Keratinocyte (primary cell): ENCODE measurements around the gene TUBA4B. TPM values are rescaled to one million over a fixed set of nuclear protein-coding genes. Genes with fewer than 3 reads are reported as not detected.

Experiments used
- DNase-seq: peaks from one replicate; pipeline ENCODE4 v3.0.0-alpha.2; 2011; ENCODE audit warnings: low read depth, missing footprints, low spot score
- FAIRE-seq: peaks from 2 replicates; lab custom pipeline; 2011; peaks lifted over from hg19 to GRCh38; lab: Jason Lieb, UNC
- H2AFZ ChIP-seq: 2 replicates; pipeline ENCODE4 v1.6.0; 2012; ENCODE audit warnings: low read length, control low read depth, inconsistent platforms; ENCODE audit not compliant: control insufficient read depth
- H3K27ac ChIP-seq: 2 replicates; pipeline ENCODE4 v1.5.1; 2011; ENCODE audit warnings: low read length; ENCODE audit not compliant: control insufficient read depth, insufficient read depth
- H3K27me3 ChIP-seq: 3 replicates; pipeline ENCODE4 v1.6.0; 2011; ENCODE audit warnings: low read length; ENCODE audit not compliant: control insufficient read depth, insufficient read depth; ENCODE audit errors: extremely low read depth
- H3K36me3 ChIP-seq, 2 experiments: 2 replicates in 1 of 2; 3 replicates in 1 of 2; pipeline ENCODE4 v1.5.1; 2011; ENCODE audit warnings: low read length in 2 of 2, mild to moderate bottlenecking in 1 of 2; ENCODE audit not compliant: control insufficient read depth in 2 of 2, insufficient read depth in 2 of 2; ENCODE audit errors: extremely low read depth in 1 of 2
- H3K4me1 ChIP-seq: 3 replicates; pipeline ENCODE4 v1.5.1; 2011; ENCODE audit warnings: low read length; ENCODE audit not compliant: control insufficient read depth, insufficient read depth; ENCODE audit errors: extremely low read depth
- H3K4me2 ChIP-seq: 3 replicates; pipeline ENCODE4 v1.6.0; 2011; ENCODE audit warnings: low read depth, low read length; ENCODE audit not compliant: control insufficient read depth, insufficient read depth; ENCODE audit errors: extremely low read depth
- H3K4me3 ChIP-seq, 3 experiments: fragments of 200-600 bp in 1 of 3; sonication (generic) in 1 of 3; 2 replicates in 2 of 3; 3 replicates in 1 of 3; pipeline ENCODE4 v1.5.1; 2011 to 2016; ENCODE audit warnings: low read length in 3 of 3, mild to moderate bottlenecking in 3 of 3, control low read depth in 2 of 3, inconsistent platforms in 1 of 3, low read depth in 1 of 3, mixed read lengths in 1 of 3, mixed run types in 1 of 3, moderate library complexity in 1 of 3; ENCODE audit not compliant: control insufficient read depth in 2 of 3, insufficient read depth in 2 of 3; ENCODE audit errors: extremely low read depth in 1 of 3
- H3K79me2 ChIP-seq: 2 replicates; pipeline ENCODE4 v1.6.0; 2012; ENCODE audit warnings: low read length; ENCODE audit not compliant: control insufficient read depth, insufficient read depth
- H3K9ac ChIP-seq: 3 replicates; pipeline ENCODE4 v1.6.0; 2011; ENCODE audit warnings: low read length; ENCODE audit not compliant: control insufficient read depth, insufficient read depth; ENCODE audit errors: extremely low read depth
- H3K9me1 ChIP-seq: 3 replicates; pipeline ENCODE4 v1.6.0; 2011; ENCODE audit warnings: low read length; ENCODE audit not compliant: control insufficient read depth, insufficient read depth; ENCODE audit errors: extremely low read depth
- H3K9me3 ChIP-seq: 2 replicates; pipeline ENCODE4 v1.5.1; 2012; ENCODE audit warnings: low read depth, low read length; ENCODE audit not compliant: control insufficient read depth
- H4K20me1 ChIP-seq: 3 replicates; pipeline ENCODE4 v1.6.0; 2011; ENCODE audit warnings: low read length; ENCODE audit not compliant: control insufficient read depth, insufficient read depth; ENCODE audit errors: extremely low read depth
- EZH2 ChIP-seq: IDR thresholded peaks from one replicate; pipeline ENCODE4 v1.6.1; 2012; ENCODE audit warnings: inconsistent platforms, mild to moderate bottlenecking, low read length, moderate library complexity
- dilution Hi-C: fragments of 300-500 bp; cut with MboI; formaldehyde crosslinking; loops from one replicate; pipeline ENCODE4 v1.7.0; 2020; ENCODE audit warnings: low sequenced_read_pairs; ENCODE audit not compliant: extremely low pct_ligation_motif_present
- polyA plus RNA-seq, 5 experiments: library from polyadenylated mRNA; depleted of rRNA in 3 of 5; stranded (reverse) in 3 of 5; stranded (forward) in 1 of 5; unstranded in 1 of 5; fragments of >200 nt; gene quantifications; 1 replicate in 1 of 5; 2 replicates in 3 of 5; 3 replicates in 1 of 5; pipeline versions ENCODE4 v1.2.1 to v1.2.3, GENCODE V29; 2011 to 2012; ENCODE audit warnings: missing spikeins in 2 of 5, low read depth in 1 of 5, low replicate concordance in 1 of 5
- TF ChIP-seq, protein P1 (sequence below), 3 experiments: IDR thresholded peaks in 1 of 3; conservative IDR thresholded peaks in 1 of 3; optimal IDR thresholded peaks in 1 of 3; 2 replicates in 2 of 3; 3 replicates in 1 of 3; pipeline versions ENCODE3 to v1.5.1; 2011; ENCODE audit warnings: low read length in 3 of 3, mild to moderate bottlenecking in 3 of 3, moderate library complexity in 2 of 3, control low read depth in 1 of 3, inconsistent platforms in 1 of 3; ENCODE audit not compliant: insufficient read depth in 2 of 3; ENCODE audit errors: extremely low read depth in 1 of 3

Gene TUBA4B
- polyA plus RNA-seq, 1 donor (not counting 4 experiments of a cell fraction or from before 2014, with no cell fraction given): not detected

DNA sequence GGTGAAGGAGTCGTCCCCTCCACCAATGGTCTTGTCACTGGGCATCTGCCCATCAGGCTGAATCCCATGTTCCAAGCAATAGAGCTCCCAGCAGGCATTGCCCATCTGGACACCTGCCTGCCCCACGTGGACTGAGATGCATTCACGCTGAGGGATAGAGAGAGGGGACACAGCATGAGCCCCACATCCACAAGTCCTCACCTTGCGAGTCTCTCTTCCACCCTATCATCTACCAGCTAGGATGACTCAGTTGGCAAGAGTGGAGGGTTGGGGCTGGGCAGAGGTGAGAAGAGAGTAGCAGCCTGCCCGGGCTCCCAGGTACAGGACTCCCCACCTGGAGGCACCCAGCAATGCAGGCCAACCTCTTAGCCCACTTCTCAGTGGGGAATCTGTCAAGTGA, 959 bp upstream of the TUBA4B start:
- Histone ChIP-seq H3K9ac (peak overlapping the region; percentile 93), H3K4me1 (peaks cover 52% of the 10 kb centered on the region), H3K36me3 (peaks cover 29 to 34% of the 10 kb centered on the region in 2 experiments), H3K27ac (peak overlapping the region; percentile 85), H3K9me1 (no peaks in the 10 kb centered on the region), H3K4me3 (peak overlapping the region; percentile 74 to 92 (median 90)), H2AFZ (no peak overlapping the region), H3K9me3 (no peaks in the 10 kb centered on the region), H3K79me2 (peaks cover 44% of the 10 kb centered on the region), H3K27me3 (peaks cover 4% of the 10 kb centered on the region), H4K20me1 (peaks cover 5% of the 10 kb centered on the region), H3K4me2 (peak overlapping the region; percentile 95)
- no peak for TF ChIP-seq EZH2
- TF ChIP-seq, protein P1, sequence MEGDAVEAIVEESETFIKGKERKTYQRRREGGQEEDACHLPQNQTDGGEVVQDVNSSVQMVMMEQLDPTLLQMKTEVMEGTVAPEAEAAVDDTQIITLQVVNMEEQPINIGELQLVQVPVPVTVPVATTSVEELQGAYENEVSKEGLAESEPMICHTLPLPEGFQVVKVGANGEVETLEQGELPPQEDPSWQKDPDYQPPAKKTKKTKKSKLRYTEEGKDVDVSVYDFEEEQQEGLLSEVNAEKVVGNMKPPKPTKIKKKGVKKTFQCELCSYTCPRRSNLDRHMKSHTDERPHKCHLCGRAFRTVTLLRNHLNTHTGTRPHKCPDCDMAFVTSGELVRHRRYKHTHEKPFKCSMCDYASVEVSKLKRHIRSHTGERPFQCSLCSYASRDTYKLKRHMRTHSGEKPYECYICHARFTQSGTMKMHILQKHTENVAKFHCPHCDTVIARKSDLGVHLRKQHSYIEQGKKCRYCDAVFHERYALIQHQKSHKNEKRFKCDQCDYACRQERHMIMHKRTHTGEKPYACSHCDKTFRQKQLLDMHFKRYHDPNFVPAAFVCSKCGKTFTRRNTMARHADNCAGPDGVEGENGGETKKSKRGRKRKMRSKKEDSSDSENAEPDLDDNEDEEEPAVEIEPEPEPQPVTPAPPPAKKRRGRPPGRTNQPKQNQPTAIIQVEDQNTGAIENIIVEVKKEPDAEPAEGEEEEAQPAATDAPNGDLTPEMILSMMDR (optimal IDR thresholded peaks at IDR 0.05 in 1 of 3, IDR thresholded peaks at IDR 0.05 in 1 of 3, conservative IDR thresholded peaks at IDR 0.05 in 1 of 3; ENCODE audit: extremely low read depth in 1 of 3, insufficient read depth in 2 of 3, low read length in 3 of 3): peak in 2 of 3 experiments; percentile 29 to 30
- dilution Hi-C loops: no loop called here
- FAIRE-seq (peak; percentile 67), DNase-seq (no peak)

DNA sequence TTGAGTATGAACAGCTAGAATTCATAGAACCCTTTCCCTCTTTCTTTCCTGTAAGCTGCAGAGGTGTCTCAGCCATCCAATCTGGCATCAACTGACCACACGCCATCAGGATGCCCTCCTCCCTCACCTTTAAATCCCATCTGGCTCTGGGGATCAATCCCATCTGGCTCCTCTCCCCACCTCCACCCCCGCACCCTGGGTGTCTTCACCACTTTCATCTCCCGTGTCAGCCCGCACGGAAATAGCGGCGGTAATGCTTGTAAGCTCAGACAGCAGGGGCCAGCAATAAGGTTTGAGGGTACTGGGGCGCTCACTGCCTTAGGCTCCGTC, 508 bp upstream of the TUBA4B start:
- Histone ChIP-seq H3K4me1 (peaks cover 52% of the 10 kb centered on the region), H2AFZ (no peak overlapping the region), H3K27ac (peak overlapping the region; percentile 85), H3K9me1 (no peaks in the 10 kb centered on the region), H3K36me3 (peaks cover 27 to 33% of the 10 kb centered on the region in 2 experiments), H3K4me3 (peak overlapping the region; percentile 74 to 92 (median 90)), H3K27me3 (peaks cover 4% of the 10 kb centered on the region), H3K4me2 (peak overlapping the region; percentile 95), H3K9ac (peak overlapping the region; percentile 93), H3K9me3 (no peaks in the 10 kb centered on the region), H3K79me2 (peaks cover 42% of the 10 kb centered on the region), H4K20me1 (peaks cover 5% of the 10 kb centered on the region)
- DNase-seq (no peak), FAIRE-seq (no peak)
- TF ChIP-seq, protein P1 (optimal IDR thresholded peaks at IDR 0.05 in 1 of 3, IDR thresholded peaks at IDR 0.05 in 1 of 3, conservative IDR thresholded peaks at IDR 0.05 in 1 of 3; ENCODE audit: extremely low read depth in 1 of 3, insufficient read depth in 2 of 3, low read length in 3 of 3): no peak
- TF ChIP-seq EZH2: no peak
- dilution Hi-C loops: no loop called here
